ENCODE measurements around the gene MTR.

- TF ChIP-seq CTCF (IDR thresholded peaks at IDR 0.05; ENCODE audit: low read length) (no peak), EZH2 (optimal IDR thresholded peaks at IDR 0.05; ENCODE audit: low read depth, low read length) (no peak)
Measured at GRCh38 chr1:236751385-236751784, 43.7 kb upstream of the MTR start.
